AG04450 (cell line): ENCODE measurements around the gene IDS. TPM values are rescaled to one million over a fixed set of nuclear protein-coding genes. Genes with fewer than 3 reads are reported as not detected.
A peak's percentile ranks its signal among the peaks of the same experiment; 100 is the strongest.
"Not testable (repeated sequence)": the region's sequence is repeated elsewhere in the genome, so short reads cannot be mapped to it uniquely, and the experiment has no call there.

Source experiments
- CTCF ChIA-PET: fragments of 300-600, 350-600 bp; formaldehyde crosslinking; extraction: SDS; loops from one replicate; lab custom pipeline; 2022; ENCODE audit warnings: antibody characterized with exemption, inconsistent platforms; lab: Charles Lee
- POLR2A ChIA-PET: fragments of 350-600 bp; formaldehyde crosslinking; extraction: SDS; loops from one replicate; lab custom pipeline; 2021; ENCODE audit warnings: antibody characterized with exemption, inconsistent platforms; lab: Yijun Ruan, JAX
- DNase-seq: peaks from one replicate; pipeline ENCODE4 v3.0.0-alpha.2; 2011; ENCODE audit warnings: low read depth, low spot score
- H3K27ac ChIP-seq: one replicate; pipeline ENCODE4 v1.5.1; 2012; ENCODE audit warnings: low read depth, low read length, control low read depth
- H3K27me3 ChIP-seq: one replicate; pipeline ENCODE4 v1.6.0; 2012; ENCODE audit warnings: low read length; ENCODE audit not compliant: control insufficient read depth, insufficient read depth
- H3K4me3 ChIP-seq: 2 replicates; pipeline ENCODE4 v1.5.1; 2011; ENCODE audit warnings: mild to moderate bottlenecking, low read depth, low read length, control low read depth
- H3K9me3 ChIP-seq: 2 replicates; pipeline ENCODE4 v1.5.1; 2012; ENCODE audit warnings: low read length; ENCODE audit not compliant: control insufficient read depth, insufficient read depth
- CTCF ChIP-seq: IDR thresholded peaks from 2 replicates; pipeline ENCODE4 v1.5.1; 2011; ENCODE audit warnings: low read depth, low read length, control low read depth, inconsistent platforms
- polyA plus RNA-seq: library from polyadenylated mRNA; depleted of rRNA; stranded (reverse); fragments of >200 nt; gene quantifications from 2 replicates; pipeline ENCODE4 v1.2.3, GENCODE V29; 2011

Gene IDS
- polyA plus RNA-seq, 1 experiment, result 75.7 TPM

- no peak overlapping the region for H3K27ac ChIP-seq
- TF ChIP-seq CTCF, result no peak
- DNase-seq, result no peak
- ChIA-PET CTCF (interaction anchor here (2.0 kb wide), 1 partner anchor 19 kb away, joined by 14 read pairs; no protein-coding TSS in a partner anchor), POLR2A (interaction anchor here (0.7 kb wide), 1 partner anchor 15 kb away, joined by 3 read pairs; the partner anchor contains the start of gene IDS)
- H3K9me3 ChIP-seq, result no peaks in the 10 kb centered on the region
- no peak overlapping the region for H3K4me3 ChIP-seq
- no peaks in the 10 kb centered on the region for H3K27me3 ChIP-seq
Measured at GRCh38 chrX:149490100-149490499, 15.0 kb downstream of the IDS start.

- POLR2A ChIA-PET, H3K4me3 ChIP-seq, H3K27me3 ChIP-seq, DNase-seq, H3K9me3 ChIP-seq, H3K27ac ChIP-seq: not testable (repeated sequence)
- CTCF ChIA-PET, result interaction anchor here (2.0 kb wide), 1 partner anchor 18 kb away, joined by 14 read pairs; no protein-coding TSS in a partner anchor
Measured at GRCh38 chrX:149488411-149489052, 16.6 kb downstream of the IDS start.

DNA sequence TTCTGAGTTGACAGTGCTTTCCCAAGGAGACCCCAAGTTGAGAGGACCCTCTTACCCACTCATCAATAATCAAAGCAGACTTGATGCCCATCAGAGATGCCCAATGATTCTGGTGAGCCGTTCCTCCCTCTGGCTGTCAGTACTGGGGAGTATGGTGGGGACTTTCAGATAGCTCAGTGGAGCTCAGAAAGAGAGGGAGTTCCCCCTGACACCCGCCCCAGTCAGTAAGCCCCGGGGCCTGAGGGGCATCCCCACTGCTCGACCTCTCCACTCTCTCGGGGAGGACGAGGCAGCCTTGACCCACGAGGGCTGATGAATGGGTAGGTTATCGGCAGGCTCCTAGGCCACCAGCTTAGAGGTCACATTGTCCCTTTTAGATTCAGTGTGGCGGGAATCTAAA, 17.1 kb downstream of the IDS start:
- POLR2A ChIA-PET, DNase-seq, H3K27ac ChIP-seq, H3K4me3 ChIP-seq, H3K9me3 ChIP-seq, H3K27me3 ChIP-seq: not testable (repeated sequence)
- CTCF ChIA-PET, result interaction anchor here (1.6 kb wide), 1 partner anchor 17 kb away, joined by 5 read pairs; no protein-coding TSS in a partner anchor

DNA sequence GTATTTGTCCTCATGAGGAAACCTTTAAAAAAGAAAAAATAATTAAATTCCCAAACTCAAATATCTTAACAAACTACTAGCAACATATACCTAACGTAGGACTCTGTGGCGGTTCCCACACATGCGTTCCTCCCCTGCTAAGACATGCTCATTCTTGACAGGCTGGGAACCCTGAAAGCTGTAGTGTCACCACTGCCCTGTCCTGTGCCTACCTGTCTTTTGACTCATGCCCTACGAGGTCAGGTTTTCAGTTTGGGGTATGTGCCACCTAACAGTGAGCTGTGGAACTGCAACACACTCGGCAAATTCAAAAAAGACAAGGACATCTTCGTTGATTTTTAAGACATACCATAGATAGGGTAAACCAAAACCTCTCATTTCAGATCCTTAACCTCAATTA, 17.8 kb downstream of the IDS start:
- 0 out of 2 replicates have a peak, but pooled peaks have one; percentile 15 for TF ChIP-seq CTCF
- no peak for DNase-seq
- H3K27me3 ChIP-seq, result no peaks in the 10 kb centered on the region
- no peak overlapping the region for H3K4me3 ChIP-seq
- ChIA-PET POLR2A (no interaction called here), CTCF (interaction anchor here (1.2 to 1.6 kb wide), 2 partner anchors 10 to 16 kb away, joined by 4 to 5 read pairs; no protein-coding TSS in a partner anchor)
- H3K27ac ChIP-seq, result no peak overlapping the region
- H3K9me3 ChIP-seq, result no peaks in the 10 kb centered on the region

DNA sequence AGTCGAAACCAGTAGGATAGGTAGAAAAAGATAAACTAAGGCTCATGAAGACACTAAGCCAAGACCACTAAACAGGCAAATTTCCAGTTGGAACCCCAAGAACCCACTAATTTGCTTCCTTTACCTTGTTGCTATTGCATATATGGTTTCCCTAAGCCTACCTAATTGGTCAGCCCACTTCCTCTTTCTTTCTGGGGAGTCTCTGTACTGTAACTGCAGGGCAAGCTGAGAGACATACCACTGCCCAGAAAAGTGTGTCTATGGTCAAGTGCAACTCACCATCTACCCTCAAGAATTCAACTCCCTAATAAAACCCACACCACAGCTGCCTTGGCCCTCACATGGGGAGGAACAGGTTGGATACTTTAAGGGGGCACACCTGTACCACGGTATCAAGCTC, 28.6 kb downstream of the IDS start:
- no peak for TF ChIP-seq CTCF
- POLR2A ChIA-PET, result no interaction called here
- Histone ChIP-seq H3K4me3 (no peak overlapping the region), H3K9me3 (no peaks in the 10 kb centered on the region), H3K27ac (no peak overlapping the region), H3K27me3 (no peaks in the 10 kb centered on the region)
- DNase-seq, result no peak
- CTCF ChIA-PET, result no interaction called here

DNA sequence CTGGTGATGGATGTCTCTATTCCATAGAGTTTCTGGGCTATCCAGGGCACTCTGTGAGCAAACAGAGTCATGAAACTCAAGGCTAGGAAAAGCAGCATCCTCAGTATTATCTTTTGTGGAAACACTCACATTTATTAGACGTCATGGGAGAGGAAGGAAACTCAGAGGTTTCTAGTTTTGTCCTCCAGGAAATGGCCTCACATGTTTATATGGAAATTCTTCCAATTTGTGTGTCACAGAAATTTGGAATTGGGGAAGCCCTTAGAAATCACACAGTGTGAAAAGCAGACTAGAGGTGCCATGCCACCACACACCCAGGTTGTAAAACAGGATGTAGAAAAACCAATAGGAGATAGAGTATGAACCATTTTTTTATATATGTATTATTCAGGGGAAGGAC, 31.1 kb downstream of the IDS start:
- no peak for DNase-seq
- Histone ChIP-seq H3K4me3 (no peak overlapping the region), H3K27ac (no peak overlapping the region), H3K27me3 (no peaks in the 10 kb centered on the region), H3K9me3 (no peaks in the 10 kb centered on the region)
- CTCF ChIA-PET, result no interaction called here
- POLR2A ChIA-PET, result no interaction called here
- TF ChIP-seq CTCF, result no peak
